Measurements from ENCODE around the gene YIPF3. TPM values are rescaled to one million over a fixed set of nuclear protein-coding genes. Genes with fewer than 3 reads are reported as not detected.

Gene YIPF3
- total RNA-seq, 1 donor from 2014 or later, result 103 TPM

GRCh38 chr6:43478008-43478372 lies 38.7 kb downstream of the YIPF3 start:
- no peaks in the 10 kb centered on the region for H3K27me3 ChIP-seq (ENCODE audit: low read depth)
- peaks cover 24% of the 10 kb centered on the region for H3K4me1 ChIP-seq
- H3K36me3 ChIP-seq, result peaks cover 4% of the 10 kb centered on the region
- DNase-seq (no peak), ATAC-seq (no peak)
- H3K9me3 ChIP-seq, result no peaks in the 10 kb centered on the region
- intact Hi-C loops (cut with DNase I), result no loop called here
- H3K4me3 ChIP-seq, result peak overlapping the region; percentile 68
- peak overlapping the region; percentile 85 for H3K27ac ChIP-seq
- TF ChIP-seq CTCF (IDR thresholded peaks at IDR 0.05), result no peak

DNA sequence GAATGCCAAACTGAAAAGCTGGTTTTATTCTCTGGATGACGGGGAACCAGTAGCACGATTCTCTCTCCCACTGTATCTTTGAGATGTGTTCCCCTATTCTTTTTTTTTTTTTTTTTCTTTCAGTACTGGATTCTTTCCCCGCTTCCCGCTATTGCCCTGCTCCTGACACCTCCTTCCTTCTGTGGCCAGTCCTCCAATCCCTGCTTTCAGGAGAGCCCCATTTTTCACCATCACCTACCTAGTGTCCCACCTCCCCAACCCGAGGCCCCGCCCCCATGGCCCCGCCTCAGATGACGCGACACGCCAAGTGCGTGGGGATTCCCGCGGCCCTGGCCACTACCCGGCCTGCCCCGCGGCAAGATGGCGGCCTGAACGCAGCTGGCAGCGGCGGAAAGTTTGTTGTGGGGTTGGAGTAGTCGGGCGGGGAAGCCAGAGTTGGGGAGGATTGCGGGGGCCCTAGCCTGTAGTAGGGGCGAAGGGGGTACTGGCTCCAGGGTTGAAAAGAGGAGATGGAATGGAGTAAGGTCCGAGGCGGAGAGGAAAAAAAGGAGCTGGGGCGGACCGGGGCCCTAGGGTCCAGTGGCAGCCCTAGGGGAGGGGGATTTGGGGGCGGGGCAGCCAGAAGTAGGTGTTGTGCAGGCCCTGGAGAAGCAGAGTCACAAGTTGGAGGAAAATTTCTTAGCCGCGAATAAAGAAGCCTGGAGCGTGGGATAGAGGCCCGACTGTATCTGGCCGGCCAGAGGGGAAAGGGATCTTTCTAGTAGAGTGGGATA lies 39.3 kb downstream of the YIPF3 start, which contains the start of gene TJAP1:
TSS of gene TJAP1 (plus strand) at position 336 of the 773 bp plus-strand sequence. CDS start 21,432 bp downstream, outside the sequence.
- ATAC-seq, result peak; percentile 100
- Histone ChIP-seq H3K4me1 (peaks cover 24% of the 10 kb centered on the region), H3K4me3 (peak within 1 kb of the TSS; percentile 68), H3K36me3 (peaks cover 4% of the 10 kb centered on the region), H3K9me3 (no peaks in the 10 kb centered on the region), H3K27ac (peak within 1 kb of the TSS; percentile 85), H3K27me3 (ENCODE audit: low read depth) (no peaks in the 10 kb centered on the region)
- intact Hi-C loops (cut with DNase I), result no loop called here
- no peak for TF ChIP-seq CTCF (IDR thresholded peaks at IDR 0.05)
- peak; percentile 94 for DNase-seq

DNA sequence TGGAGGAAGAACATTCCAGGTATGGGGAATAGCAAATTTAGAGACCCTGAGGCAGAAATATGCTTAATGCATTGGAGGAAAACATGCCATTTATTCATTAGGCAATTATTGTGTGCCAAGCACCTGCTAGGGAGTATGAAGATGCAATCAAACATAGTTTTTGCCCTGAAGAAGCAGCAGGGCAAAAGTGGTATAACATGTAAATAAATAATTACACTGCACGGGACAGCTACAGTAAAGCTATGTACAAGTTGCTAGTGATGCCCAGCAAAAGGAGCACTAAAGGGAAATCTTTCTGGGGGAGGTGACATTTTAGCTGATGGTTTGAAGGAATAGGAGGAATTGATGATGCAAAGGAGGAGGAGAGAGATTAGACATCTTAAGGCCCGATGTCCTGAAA lies 40.0 kb downstream of the YIPF3 start:
- peaks cover 4% of the 10 kb centered on the region for H3K36me3 ChIP-seq
- no peak for ATAC-seq
- no peaks in the 10 kb centered on the region for H3K9me3 ChIP-seq
- H3K4me3 ChIP-seq, result peak overlapping the region; percentile 68
- H3K27ac ChIP-seq, result peak overlapping the region; percentile 85
- intact Hi-C loops (cut with DNase I), result no loop called here
- no peak for TF ChIP-seq CTCF (IDR thresholded peaks at IDR 0.05)
- peaks cover 24% of the 10 kb centered on the region for H3K4me1 ChIP-seq
- no peaks in the 10 kb centered on the region for H3K27me3 ChIP-seq (ENCODE audit: low read depth)
- no peak for DNase-seq

DNA sequence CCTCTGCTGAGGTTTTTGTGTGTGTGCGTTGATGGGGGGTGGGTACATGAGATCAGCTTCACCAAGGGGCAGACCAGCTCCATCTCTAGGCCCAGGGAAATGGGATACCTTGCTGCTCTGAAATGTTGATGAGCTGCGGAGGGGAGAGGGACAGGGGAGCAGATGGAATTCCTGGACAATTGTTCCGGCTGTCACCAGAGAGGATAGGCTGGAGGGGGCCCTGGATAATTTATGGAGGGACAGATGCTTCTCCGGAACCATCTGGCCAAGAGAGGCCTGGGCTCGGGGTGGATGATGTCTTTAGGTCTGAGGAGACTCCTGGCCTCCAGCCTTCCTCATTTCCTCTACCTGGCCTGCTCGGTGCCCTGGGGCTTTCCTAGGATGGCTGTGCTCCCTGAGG lies 41.2 kb downstream of the YIPF3 start:
- Histone ChIP-seq H3K27me3 (ENCODE audit: low read depth) (no peaks in the 10 kb centered on the region), H3K36me3 (peaks cover under 1% of the 10 kb centered on the region), H3K4me3 (no peak overlapping the region), H3K9me3 (no peaks in the 10 kb centered on the region), H3K4me1 (peaks cover 17% of the 10 kb centered on the region), H3K27ac (no peak overlapping the region)
- DNase-seq (no peak), ATAC-seq (no peak)
- intact Hi-C loops (cut with DNase I), result no loop called here
- TF ChIP-seq CTCF (IDR thresholded peaks at IDR 0.05), result no peak

DNA sequence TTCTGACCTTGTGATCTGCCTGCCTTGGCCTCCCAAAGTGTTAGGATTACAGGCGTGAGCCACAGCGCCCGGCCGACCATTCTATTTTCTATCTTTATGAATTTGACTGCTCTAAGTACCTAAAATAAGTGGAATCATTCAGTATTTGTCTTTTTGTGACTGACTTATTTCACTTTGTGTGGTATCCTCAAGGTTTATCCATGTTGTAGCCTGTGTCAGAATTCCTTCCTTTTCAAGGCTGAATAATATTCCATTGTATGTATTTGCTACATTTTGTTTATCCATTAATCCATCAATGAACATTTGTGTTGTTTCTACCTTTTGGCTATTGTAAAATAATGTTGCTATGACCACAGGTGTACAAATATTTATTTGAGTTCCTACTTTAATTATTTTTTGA lies 44.2 kb downstream of the YIPF3 start:
- TF ChIP-seq CTCF (IDR thresholded peaks at IDR 0.05), result no peak
- DNase-seq (no peak), ATAC-seq (no peak)
- Histone ChIP-seq H3K27ac (no peak overlapping the region), H3K4me3 (no peak overlapping the region), H3K36me3 (no peaks in the 10 kb centered on the region), H3K4me1 (no peaks in the 10 kb centered on the region), H3K27me3 (ENCODE audit: low read depth) (peaks cover 7% of the 10 kb centered on the region), H3K9me3 (no peaks in the 10 kb centered on the region)
- intact Hi-C loops (cut with DNase I), result no loop called here

Data from lower lobe of right lung (tissue), 2 donors.